ENCODE results near the gene STIP1. TPM values are rescaled to one million over a fixed set of nuclear protein-coding genes. Genes with fewer than 3 reads are reported as not detected.

The STIP1 gene
- total and polyA plus RNA-seq, 9 of the 15 experiments (the other 6 are each of a cell fraction or from before 2014, with no cell fraction given): 58.1 to 465 (median 346) TPM

- no peak overlapping the region for H3K4me3 ChIP-seq
- intact Hi-C loops (cut with micrococcal nuclease): no loop called here
- no peaks in the 10 kb centered on the region for H3K9me1 ChIP-seq (ENCODE audit: control insufficient read depth, insufficient read depth, low read length)
- H3K79me2 ChIP-seq (ENCODE audit: control insufficient read depth, insufficient read depth, low read length): peaks cover 39% of the 10 kb centered on the region
- ATAC-seq: no peak
- in situ Hi-C loops (cut with MboI): no loop called here
- POLR2A ChIA-PET: no interaction called here
- H3K9ac ChIP-seq (ENCODE audit: insufficient read depth in 1 of 2, low read depth in 2 of 2, low read length in 2 of 2): no peak overlapping the region
- no peaks in the 10 kb centered on the region for H3K27me3 ChIP-seq (ENCODE audit: control insufficient read depth in 2 of 2, insufficient read depth in 2 of 2, low read length in 2 of 2)
- peaks cover 6 to 30% of the 10 kb centered on the region in 2 experiments; a peak in 3 of 5 replicates for H3K4me1 ChIP-seq (replicated peaks in 1 of 2; ENCODE audit: control insufficient read depth in 2 of 2, insufficient read depth in 2 of 2, low read length in 2 of 2)
- CTCF ChIA-PET (ENCODE audit: low intra/inter-chr PET ratio): no interaction called here
- H3K36me3 ChIP-seq (ENCODE audit: control insufficient read depth, insufficient read depth, low read length): peaks cover 16% of the 10 kb centered on the region; the same call in 1 of the 3 replicates
- WGBS (ENCODE audit: insufficient coverage, low coverage, missing lambda C conversion rate): 94% methylated on average over 9 of the region's 10 CpGs
- FAIRE-seq: no peak
- no peak overlapping the region for H3K27ac ChIP-seq (ENCODE audit: extremely low read depth, low read depth, low read length)
- no peak overlapping the region for H3K4me2 ChIP-seq (ENCODE audit: insufficient read depth, low read length)
- TF ChIP-seq ZNF146 (CRISPR knock-in tag; IDR thresholded peaks at IDR 0.05; ENCODE audit: unreplicated experiment) (peak; percentile 99), NFATC3 (IDR thresholded peaks at IDR 0.05) (no peak), USF2 (CRISPR knock-in tag; IDR thresholded peaks at IDR 0.05) (no peak), ZBTB43 (CRISPR knock-in tag; IDR thresholded peaks at IDR 0.05) (no peak), KDM1A (IDR thresholded peaks at IDR 0.05) (0 out of 4 replicates have a peak, but pooled peaks of 1 of the 2 experiments have one; percentile 37), RBM25 (IDR thresholded peaks at IDR 0.05; ENCODE audit: low read depth, low read length, severe bottlenecking) (peak; percentile 19), CBX2 (IDR thresholded peaks at IDR 0.05; ENCODE audit: insufficient read depth, low read length, poor library complexity, severe bottlenecking) (no peak), BCOR (IDR thresholded peaks at IDR 0.05) (peak; percentile 66), RFX7 (CRISPR knock-in tag; IDR thresholded peaks at IDR 0.05) (no peak), GABPA (tag; conservative IDR thresholded peaks at IDR 0.05; ENCODE audit: low read depth) (no peak)
- BruUV-seq (replicated peaks): no TSS peak
- no peaks in the 10 kb centered on the region; the same call in 1 of the 2 replicates for H4K20me1 ChIP-seq (replicated peaks; ENCODE audit: control insufficient read depth, insufficient read depth, low read length)
- no peak for DNase-seq (ENCODE audit: extremely low read depth in 1 of 4, low spot score in 3 of 4)
- no peak overlapping the region for H2AFZ ChIP-seq (ENCODE audit: low read depth, low read length)
- 0 out of 2 replicates have a peak, but pooled peaks cover 2% of the 10 kb centered on the region for H3K9me3 ChIP-seq (replicated peaks; ENCODE audit: control insufficient read depth, insufficient read depth, low read depth, low read length)
Measured at GRCh38 chr11:64161037-64161436, 24.9 kb upstream of the STIP1 start.
